ENCODE data around the gene DLK1.

DLK1 gene

DNA sequence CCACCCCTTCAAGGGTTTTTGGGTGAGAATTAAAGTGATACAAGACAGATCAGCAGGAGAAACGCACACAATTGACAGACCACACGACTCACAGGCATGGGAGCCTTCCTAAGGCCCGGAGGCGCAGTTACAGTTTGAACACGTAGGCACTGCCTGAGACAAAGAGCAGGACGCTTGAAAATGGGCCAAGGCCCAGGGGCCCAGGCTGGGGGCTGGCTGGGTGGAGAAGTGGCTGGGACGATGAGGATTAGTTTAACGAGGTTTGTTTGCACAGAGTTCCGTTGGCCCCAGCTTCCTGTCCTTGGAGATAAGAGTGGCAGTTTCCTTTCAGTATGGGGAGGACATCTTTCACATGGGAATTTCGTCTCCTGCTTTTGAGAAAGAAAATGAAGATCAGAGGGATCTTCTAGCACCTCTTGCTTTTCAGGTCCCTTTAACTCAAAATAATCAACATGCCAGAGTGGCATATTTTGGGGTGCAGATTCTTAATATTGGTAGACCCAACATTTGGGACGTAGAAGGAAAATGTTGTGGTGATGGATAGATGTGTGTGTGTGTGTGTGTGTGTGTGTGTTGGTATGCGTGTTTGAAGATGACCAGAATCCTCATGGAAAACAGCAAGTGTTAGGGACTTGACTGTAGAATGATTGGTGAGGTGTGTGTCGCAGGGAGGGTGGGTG lies 44.6 kb downstream of the DLK1 start:
- no peak overlapping the region for H3K27ac ChIP-seq
- TF ChIP-seq CTCF (conservative IDR thresholded peaks at IDR 0.05; ENCODE audit: low read depth), result no peak
- CTCF ChIA-PET, result no interaction called here
- DNase-seq (ENCODE audit: low spot score), result no peak
- POLR2A ChIA-PET (ENCODE audit: low non-redundant PET), result no interaction called here

GRCh38 chr14:100772607-100773165 lies 46.0 kb downstream of the DLK1 start:
- ChIA-PET CTCF (no interaction called here), POLR2A (ENCODE audit: low non-redundant PET) (no interaction called here)
- no peak for TF ChIP-seq CTCF (conservative IDR thresholded peaks at IDR 0.05; ENCODE audit: low read depth)
- H3K27ac ChIP-seq, result no peak overlapping the region
- no peak for DNase-seq (ENCODE audit: low spot score)

DNA sequence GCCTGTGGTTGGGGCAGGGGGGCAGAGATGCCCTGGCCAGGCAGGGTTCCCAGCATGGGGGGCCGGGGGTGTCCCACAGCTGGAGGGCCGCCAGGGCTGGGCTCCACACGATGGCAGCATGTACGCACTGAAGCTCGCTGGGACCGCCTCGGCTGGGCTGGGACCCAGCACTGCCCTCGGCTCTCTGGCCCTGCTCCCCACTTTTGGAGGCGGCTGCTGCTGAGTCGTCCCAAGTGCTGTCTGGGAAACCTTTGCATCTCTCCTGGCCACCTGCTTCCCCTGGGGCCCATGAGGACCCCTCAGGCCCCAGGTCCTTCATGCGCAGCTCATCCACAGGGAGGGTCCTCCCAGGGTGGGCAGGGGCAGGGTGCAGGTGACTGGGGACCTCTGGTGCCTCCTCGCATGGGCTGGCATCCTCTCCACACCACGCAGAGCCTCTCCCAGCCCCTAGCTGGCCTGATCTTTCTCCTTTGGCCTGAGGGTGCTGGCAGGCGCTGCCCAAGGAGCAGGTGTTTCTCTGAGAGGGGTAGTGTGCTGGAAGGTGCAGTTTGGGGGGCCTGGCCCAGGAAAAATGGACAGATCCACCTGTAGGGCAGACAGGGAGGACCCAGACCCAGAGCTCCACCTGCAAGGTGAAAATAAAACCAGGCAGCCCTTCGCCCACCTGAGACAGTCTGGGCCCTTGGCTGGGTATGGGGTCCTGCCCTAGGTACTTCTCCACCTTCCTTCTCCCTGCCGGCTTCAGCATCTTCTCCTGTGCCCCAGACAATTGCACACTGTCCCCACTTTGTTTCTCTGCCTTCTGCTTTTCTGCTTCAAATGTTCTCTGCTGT lies 46.9 kb downstream of the DLK1 start:
- TF ChIP-seq CTCF (conservative IDR thresholded peaks at IDR 0.05; ENCODE audit: low read depth), result no peak
- no peak for DNase-seq (ENCODE audit: low spot score)
- ChIA-PET CTCF (interaction anchor here (0.5 to 0.6 kb wide), 2 partner anchors 388 to 610 kb away, joined by 3 read pairs; no protein-coding TSS in a partner anchor), POLR2A (ENCODE audit: low non-redundant PET) (no interaction called here)
- no peak overlapping the region for H3K27ac ChIP-seq

DNA sequence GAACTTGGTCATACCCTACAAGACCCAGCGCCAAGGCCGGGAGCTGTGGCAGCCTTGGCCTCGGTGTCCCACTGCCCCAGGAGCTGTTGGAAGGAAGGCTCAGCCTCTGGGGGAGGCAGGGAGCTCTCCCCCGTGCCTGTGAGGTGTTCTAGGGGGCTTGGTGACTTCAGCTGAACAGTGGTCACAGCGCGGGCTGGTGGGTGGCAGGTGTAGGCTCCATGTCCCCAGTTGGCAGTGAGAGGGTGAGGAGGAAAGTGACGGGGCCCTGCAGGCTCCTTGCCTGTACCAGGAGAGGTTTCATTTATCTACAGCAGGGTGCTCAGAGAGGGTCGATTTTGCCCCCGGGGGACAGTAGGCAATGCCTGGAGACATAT lies 47.5 kb downstream of the DLK1 start:
- TF ChIP-seq CTCF (conservative IDR thresholded peaks at IDR 0.05; ENCODE audit: low read depth), result no peak
- no peak overlapping the region for H3K27ac ChIP-seq
- CTCF ChIA-PET, result interaction anchor here (0.5 kb wide), 1 partner anchor 389 kb away, joined by 3 read pairs; no protein-coding TSS in a partner anchor
- DNase-seq (ENCODE audit: low spot score), result no peak
- POLR2A ChIA-PET (ENCODE audit: low non-redundant PET), result no interaction called here

GRCh38 chr14:100775351-100775830 lies 48.7 kb downstream of the DLK1 start:
- TF ChIP-seq CTCF (conservative IDR thresholded peaks at IDR 0.05; ENCODE audit: low read depth), result no peak
- POLR2A ChIA-PET (ENCODE audit: low non-redundant PET), result no interaction called here
- no peak for DNase-seq (ENCODE audit: low spot score)
- CTCF ChIA-PET, result no interaction called here
- no peak overlapping the region for H3K27ac ChIP-seq

GRCh38 chr14:100775831-100776591 lies 49.3 kb downstream of the DLK1 start:
- DNase-seq (ENCODE audit: low spot score), result no peak
- H3K27ac ChIP-seq, result no peak overlapping the region
- no peak for TF ChIP-seq CTCF (conservative IDR thresholded peaks at IDR 0.05; ENCODE audit: low read depth)
- ChIA-PET POLR2A (ENCODE audit: low non-redundant PET) (no interaction called here), CTCF (no interaction called here)

All from RWPE1 (cell line).